Stomach smooth muscle (tissue), 2 donors: ENCODE results near the gene SERTAD2.

Experiments used
- H3K27ac ChIP-seq: one replicate; pipeline ENCODE4 v1.7.0; 2013; ENCODE audit warnings: mild to moderate bottlenecking, low read length, inconsistent platforms
- H3K27me3 ChIP-seq, 2 donors: one replicate each; pipeline ENCODE4 v1.7.0; 2013; ENCODE audit warnings: low read length in 2 of 2; ENCODE audit not compliant: insufficient read depth in 2 of 2, control insufficient read depth in 1 of 2
- H3K36me3 ChIP-seq, 2 donors: one replicate each; pipeline ENCODE4 v1.7.0; 2013; ENCODE audit warnings: low read length in 2 of 2; ENCODE audit not compliant: control insufficient read depth in 2 of 2, insufficient read depth in 2 of 2
- H3K4me1 ChIP-seq: one replicate; pipeline ENCODE4 v1.7.0; 2013; ENCODE audit warnings: low read length; ENCODE audit not compliant: control insufficient read depth, insufficient read depth
- H3K4me3 ChIP-seq, 2 donors: one replicate each; pipeline ENCODE4 v1.7.0; 2013; ENCODE audit warnings: low read length in 2 of 2
- H3K9ac ChIP-seq, 2 donors: one replicate each; pipeline ENCODE4 v1.7.0; 2013; ENCODE audit warnings: low read length in 2 of 2, mild to moderate bottlenecking in 1 of 2
- H3K9me3 ChIP-seq, 2 donors: one replicate each; pipeline ENCODE4 v1.7.0; 2013; ENCODE audit warnings: low read length in 2 of 2; ENCODE audit not compliant: control insufficient read depth in 2 of 2
- donor health status: healthy.
- donor health status: Pancreatic carcinoma.

SERTAD2 gene

GRCh38 chr2:64626963-64627760 is 26.6 kb downstream of the SERTAD2 start:
- no peak overlapping the region for H3K4me3 ChIP-seq
- peaks cover 21% of the 10 kb centered on the region for H3K4me1 ChIP-seq
- no peak overlapping the region for H3K9ac ChIP-seq
- no peaks in the 10 kb centered on the region for H3K9me3 ChIP-seq
- peaks cover 0 to 8% of the 10 kb centered on the region in 2 donors for H3K36me3 ChIP-seq
- no peak overlapping the region for H3K27ac ChIP-seq
- no peaks in the 10 kb centered on the region for H3K27me3 ChIP-seq

GRCh38 chr2:64626146-64626809 is 27.4 kb downstream of the SERTAD2 start:
- H3K27ac ChIP-seq: no peak overlapping the region
- no peak overlapping the region for H3K9ac ChIP-seq

GRCh38 chr2:64625299-64626145 is 28.2 kb downstream of the SERTAD2 start:
- Histone ChIP-seq H3K9me3 (no peaks in the 10 kb centered on the region), H3K4me1 (peaks cover 21% of the 10 kb centered on the region)

More at GRCh38 chr2:64626146-64626809, 27.4 kb downstream of the SERTAD2 start:
- H3K36me3 ChIP-seq: peaks cover 0 to 7% of the 10 kb centered on the region in 2 donors
- H3K4me1 ChIP-seq: peaks cover 21% of the 10 kb centered on the region
- H3K4me3 ChIP-seq: no peak overlapping the region
- no peaks in the 10 kb centered on the region for H3K27me3 ChIP-seq
- H3K9me3 ChIP-seq: no peaks in the 10 kb centered on the region

GRCh38 chr2:64624862-64625261 is 28.9 kb downstream of the SERTAD2 start:
- H3K9ac ChIP-seq: no peak overlapping the region
- no peaks in the 10 kb centered on the region for H3K9me3 ChIP-seq
- H3K4me1 ChIP-seq: peaks cover 21% of the 10 kb centered on the region
- no peak overlapping the region for H3K4me3 ChIP-seq
- H3K27me3 ChIP-seq: no peaks in the 10 kb centered on the region
- no peak overlapping the region for H3K27ac ChIP-seq
- no peaks in the 10 kb centered on the region for H3K36me3 ChIP-seq

More at GRCh38 chr2:64625299-64626145, 28.2 kb downstream of the SERTAD2 start:
- no peak overlapping the region for H3K27ac ChIP-seq
- no peak overlapping the region for H3K4me3 ChIP-seq
- H3K9ac ChIP-seq: no peak overlapping the region
- no peaks in the 10 kb centered on the region for H3K36me3 ChIP-seq
- H3K27me3 ChIP-seq: no peaks in the 10 kb centered on the region

GRCh38 chr2:64624108-64624610 is 29.6 kb downstream of the SERTAD2 start:
- Histone ChIP-seq H3K36me3 (no peaks in the 10 kb centered on the region), H3K27me3 (no peaks in the 10 kb centered on the region), H3K4me3 (no peak overlapping the region), H3K9ac (no peak overlapping the region), H3K27ac (no peak overlapping the region), H3K9me3 (no peaks in the 10 kb centered on the region), H3K4me1 (peaks cover 16% of the 10 kb centered on the region)

- no peaks in the 10 kb centered on the region for H3K27me3 ChIP-seq
- no peak overlapping the region for H3K9ac ChIP-seq
These were observed 30.4 kb downstream of the SERTAD2 start for GRCh38 chr2:64623242-64623850.

GRCh38 chr2:64622443-64623241 is 31.1 kb downstream of the SERTAD2 start:
- Histone ChIP-seq H3K27me3 (no peaks in the 10 kb centered on the region), H3K4me3 (no peak overlapping the region), H3K36me3 (no peaks in the 10 kb centered on the region), H3K9me3 (no peaks in the 10 kb centered on the region), H3K27ac (no peak overlapping the region), H3K4me1 (peaks cover 4% of the 10 kb centered on the region), H3K9ac (no peak overlapping the region)

More at GRCh38 chr2:64623242-64623850, 30.4 kb downstream of the SERTAD2 start:
- no peak overlapping the region for H3K4me3 ChIP-seq
- H3K4me1 ChIP-seq: peaks cover 8% of the 10 kb centered on the region
- H3K36me3 ChIP-seq: no peaks in the 10 kb centered on the region
- no peaks in the 10 kb centered on the region for H3K9me3 ChIP-seq
- no peak overlapping the region for H3K27ac ChIP-seq

- peaks cover 2% of the 10 kb centered on the region for H3K4me1 ChIP-seq
- no peaks in the 10 kb centered on the region for H3K9me3 ChIP-seq
- H3K27me3 ChIP-seq: no peaks in the 10 kb centered on the region
- no peaks in the 10 kb centered on the region for H3K36me3 ChIP-seq
- no peak overlapping the region for H3K9ac ChIP-seq
- no peak overlapping the region for H3K4me3 ChIP-seq
- no peak overlapping the region for H3K27ac ChIP-seq
These were observed 33.1 kb downstream of the SERTAD2 start for GRCh38 chr2:64620661-64621060.

GRCh38 chr2:64617631-64618151 is 36.0 kb downstream of the SERTAD2 start:
- Histone ChIP-seq H3K4me3 (no peak overlapping the region), H3K27me3 (no peaks in the 10 kb centered on the region), H3K9ac (no peak overlapping the region), H3K4me1 (peaks cover 2% of the 10 kb centered on the region), H3K9me3 (no peaks in the 10 kb centered on the region), H3K27ac (no peak overlapping the region), H3K36me3 (no peaks in the 10 kb centered on the region)
